Stimulated activated naive CD8-positive, alpha-beta T cell treated with anti-CD3 and anti-CD28 coated beads, Interleukin-15, amount 100 ng/mL, for 72 hours (primary cell): ENCODE results near the gene MAML2.
A peak's percentile ranks its signal among the peaks of the same experiment; 100 is the strongest.
"Not testable (repeated sequence)": the region's sequence is repeated elsewhere in the genome, so short reads cannot be mapped to it uniquely, and the experiment has no call there.

ENCODE experiments used
- ATAC-seq: fragments of 150-1000 bp; cut with Tn5 transposase; 2 replicates; pipeline ENCODE4 v1.10.0; 2021; ENCODE audit warnings: mild to moderate bottlenecking, moderate library complexity
- DNase-seq, 2 donors: peaks; one replicate each; pipeline ENCODE4 v3.0.0; 2021 to 2022
- H3K27ac Mint-ChIP-seq, 2 donors: one replicate each; pipeline ENCODE4 v1.8.0; 2022; ENCODE audit warnings: mild to moderate bottlenecking in 2 of 2, mixed read lengths in 2 of 2, moderate library complexity in 2 of 2
- H3K27me3 Mint-ChIP-seq: one replicate; pipeline ENCODE4 v1.8.0; 2022; ENCODE audit warnings: mixed read lengths
- H3K4me1 Mint-ChIP-seq: one replicate; pipeline ENCODE4 v1.8.0; 2022; ENCODE audit warnings: mild to moderate bottlenecking, mixed read lengths
- H3K4me3 Mint-ChIP-seq, 2 donors: one replicate each; pipeline ENCODE4 v1.8.0; 2022; ENCODE audit warnings: mild to moderate bottlenecking in 2 of 2, mixed read lengths in 2 of 2, moderate library complexity in 1 of 2
- H3K9me3 Mint-ChIP-seq, 2 donors: one replicate each; pipeline ENCODE4 v1.8.0; 2022; ENCODE audit warnings: mixed read lengths in 2 of 2

Gene MAML2

GRCh38 chr11:96278039-96278897 lies 64.7 kb downstream of the MAML2 start:
- Mint-ChIP-seq H3K9me3 (no peaks in the 10 kb centered on the region), H3K27me3 (no peaks in the 10 kb centered on the region), H3K4me3 (peak overlapping the region; percentile 16 to 17), H3K27ac (peak overlapping the region in 1 of 2 donors; percentile 8), H3K4me1 (peaks cover 63% of the 10 kb centered on the region)
- ATAC-seq, result peak; percentile 54
- DNase-seq, result no peak

- Mint-ChIP-seq H3K4me3 (no peak overlapping the region), H3K27ac (no peak overlapping the region), H3K4me1 (peaks cover 63% of the 10 kb centered on the region), H3K27me3 (no peaks in the 10 kb centered on the region), H3K9me3 (no peaks in the 10 kb centered on the region)
- ATAC-seq (no peak), DNase-seq (no peak)
Observed at GRCh38 chr11:96277696-96278038, 65.3 kb downstream of the MAML2 start.

- DNase-seq (no peak), ATAC-seq (no peak)
- Mint-ChIP-seq H3K9me3 (peaks cover 4% of the 10 kb centered on the region in 2 donors), H3K27ac (peak overlapping the region in 1 of 2 donors; percentile 80), H3K4me3 (no peak overlapping the region), H3K4me1 (peaks cover 69% of the 10 kb centered on the region), H3K27me3 (no peaks in the 10 kb centered on the region)
Observed at GRCh38 chr11:96276836-96277235, 66.2 kb downstream of the MAML2 start.

DNA sequence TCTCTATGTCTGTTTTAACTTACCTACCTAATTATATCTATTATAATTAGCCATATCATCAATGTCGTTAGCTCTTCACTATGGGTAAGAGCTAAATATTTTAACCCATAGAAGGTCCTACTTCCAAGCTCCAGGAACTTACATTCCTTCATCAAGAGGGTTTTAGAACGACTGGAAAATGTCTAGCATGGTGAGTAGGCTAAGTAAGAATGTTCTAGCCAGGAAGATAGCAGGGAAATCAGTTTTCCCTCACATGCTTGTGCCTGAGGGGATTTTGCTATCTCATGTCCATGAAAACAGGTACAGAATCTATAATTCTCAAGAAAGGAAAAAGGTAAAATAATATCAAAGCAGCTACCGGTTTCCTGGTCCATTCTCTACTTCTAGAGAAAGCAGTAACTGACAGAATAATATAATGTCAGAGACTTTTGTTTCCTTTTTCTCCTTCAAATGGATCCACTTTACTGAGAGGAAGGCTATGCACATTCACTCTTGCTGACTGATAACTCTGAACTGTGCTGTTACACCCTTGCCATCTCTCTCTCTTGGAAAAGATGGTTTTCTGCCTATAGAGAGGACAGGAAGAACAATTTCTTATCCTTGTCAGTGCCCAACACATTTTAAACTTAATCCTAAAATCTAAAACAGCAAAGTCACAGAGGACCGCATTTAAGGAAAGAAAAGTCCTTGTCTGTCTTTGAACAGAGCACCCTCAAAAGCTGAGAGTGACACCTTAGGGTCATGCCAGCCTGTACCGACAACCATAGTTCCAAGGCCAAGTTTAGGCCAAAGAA lies 67.0 kb downstream of the MAML2 start:
- peaks cover 67% of the 10 kb centered on the region for H3K4me1 Mint-ChIP-seq
- no peak for DNase-seq
- peaks cover 8 to 12% of the 10 kb centered on the region in 2 donors for H3K9me3 Mint-ChIP-seq
- H3K27ac Mint-ChIP-seq, result no peak overlapping the region
- H3K4me3 Mint-ChIP-seq, result no peak overlapping the region
- H3K27me3 Mint-ChIP-seq, result no peaks in the 10 kb centered on the region
- ATAC-seq, result no peak

- Mint-ChIP-seq H3K4me3 (no peak overlapping the region), H3K4me1 (peaks cover 59% of the 10 kb centered on the region), H3K27ac (peak overlapping the region in 1 of 2 donors; percentile 34), H3K27me3 (no peaks in the 10 kb centered on the region), H3K9me3 (peaks cover 11 to 34% of the 10 kb centered on the region in 2 donors)
- no peak for DNase-seq
- no peak for ATAC-seq
Observed at GRCh38 chr11:96273507-96273906, 69.5 kb downstream of the MAML2 start.

DNA sequence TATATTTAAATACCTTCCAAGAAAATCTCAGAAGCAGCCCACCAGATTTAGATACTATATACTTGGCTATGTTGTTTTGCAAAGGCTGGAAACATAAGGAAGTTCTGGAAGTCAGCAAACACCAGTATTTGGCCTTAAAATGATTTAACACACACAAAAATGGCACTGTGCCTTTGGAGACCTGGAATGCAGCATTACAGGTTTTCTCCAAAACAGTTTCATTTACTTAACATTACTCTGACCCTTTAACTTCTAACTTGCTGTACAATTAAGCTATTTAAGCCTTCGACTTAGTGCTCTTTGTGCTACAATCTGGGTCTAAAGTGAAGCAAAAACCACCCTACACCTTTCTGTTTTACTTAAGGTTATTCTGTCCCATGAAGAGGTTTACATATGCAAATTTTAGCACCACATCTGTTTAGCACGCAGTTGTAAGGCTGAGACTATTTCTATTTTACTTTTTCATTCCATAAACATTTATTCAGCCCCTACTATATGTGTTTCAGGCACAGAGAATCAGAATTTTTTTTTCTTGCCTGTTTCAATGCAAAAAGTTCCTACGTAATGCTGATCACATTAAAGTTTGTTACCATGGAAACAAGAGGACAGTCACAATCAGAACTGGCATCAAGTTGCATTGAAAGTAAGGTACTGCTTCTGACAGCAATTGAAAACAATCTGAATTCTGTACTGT lies 70.3 kb downstream of the MAML2 start:
- peaks cover 11 to 35% of the 10 kb centered on the region in 2 donors for H3K9me3 Mint-ChIP-seq
- no peak overlapping the region for H3K4me3 Mint-ChIP-seq
- peak overlapping the region in 1 of 2 donors; percentile 79 for H3K27ac Mint-ChIP-seq
- ATAC-seq (peak; percentile 67), DNase-seq (no peak)
- peaks cover 59% of the 10 kb centered on the region for H3K4me1 Mint-ChIP-seq
- H3K27me3 Mint-ChIP-seq, result no peaks in the 10 kb centered on the region

DNA sequence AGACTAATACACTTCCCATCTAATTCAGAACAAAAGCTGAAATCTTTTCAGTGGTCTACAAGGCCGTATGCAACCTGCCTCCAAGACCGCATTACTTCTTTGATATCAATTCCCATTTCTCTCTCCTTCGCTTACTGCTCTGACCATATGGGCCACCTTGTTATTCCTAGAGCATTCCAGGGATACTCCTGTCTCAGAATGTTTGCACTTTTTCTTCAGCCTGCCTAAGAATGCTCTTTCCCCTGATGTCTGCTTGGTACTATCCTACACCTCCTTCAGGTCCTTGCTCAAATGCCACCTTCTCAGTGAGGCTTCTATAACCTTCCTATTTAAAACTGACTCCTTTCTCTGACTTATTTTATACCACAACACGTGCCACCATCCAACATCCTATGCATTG lies 71.2 kb downstream of the MAML2 start:
- DNase-seq (no peak), ATAC-seq (no peak)
- Mint-ChIP-seq H3K27me3 (no peaks in the 10 kb centered on the region), H3K9me3 (peaks cover 11 to 35% of the 10 kb centered on the region in 2 donors), H3K27ac (peak overlapping the region in 1 of 2 donors; percentile 88), H3K4me3 (no peak overlapping the region), H3K4me1 (peaks cover 66% of the 10 kb centered on the region)

DNA sequence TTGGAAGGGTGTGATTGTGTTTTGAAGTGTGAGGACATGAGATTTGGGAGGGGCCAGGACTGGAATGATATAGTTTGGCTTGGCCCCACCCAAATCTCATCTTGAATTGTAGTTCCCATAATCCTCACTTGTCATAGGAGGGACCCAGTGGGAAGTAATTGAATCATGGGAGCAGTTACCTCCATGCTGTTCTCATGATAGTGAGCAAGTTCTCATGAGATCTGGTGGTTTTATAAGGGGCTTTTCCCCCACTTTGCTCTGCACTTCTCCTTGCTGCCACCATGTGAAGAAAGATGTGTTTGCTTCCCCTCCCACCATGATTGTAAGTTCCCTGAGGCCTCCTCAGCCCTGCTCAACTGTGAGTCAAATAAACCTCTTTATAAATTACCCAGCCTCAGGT lies 71.6 kb downstream of the MAML2 start:
- H3K27ac Mint-ChIP-seq, result peak overlapping the region in 1 of 2 donors; percentile 88
- not testable (repeated sequence) for DNase-seq, H3K4me3 Mint-ChIP-seq, H3K27me3 Mint-ChIP-seq, ATAC-seq
- peaks cover 11 to 35% of the 10 kb centered on the region in 2 donors for H3K9me3 Mint-ChIP-seq
- peaks cover 66% of the 10 kb centered on the region for H3K4me1 Mint-ChIP-seq

DNA sequence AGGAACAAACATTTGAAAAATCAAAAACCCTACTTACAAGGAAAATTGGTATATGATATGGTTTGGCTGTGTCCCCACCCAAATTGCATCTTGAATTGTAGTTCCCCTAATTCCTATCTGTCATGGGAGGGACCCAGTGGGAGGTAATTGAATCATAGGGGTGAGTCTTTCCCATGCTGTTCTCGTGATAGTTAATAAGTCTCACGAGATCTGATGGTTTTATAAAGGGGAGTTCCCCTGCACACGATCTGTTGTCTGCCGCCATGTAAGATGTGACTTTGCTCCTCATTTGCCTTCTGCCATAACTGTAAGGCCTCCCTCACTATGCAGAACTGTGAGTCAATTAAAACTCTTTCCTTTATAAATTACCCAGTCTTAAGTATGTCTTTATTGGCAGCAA lies 74.5 kb downstream of the MAML2 start:
- DNase-seq, ATAC-seq, H3K27me3 Mint-ChIP-seq, H3K4me3 Mint-ChIP-seq: not testable (repeated sequence)
- Mint-ChIP-seq H3K4me1 (peaks cover 88% of the 10 kb centered on the region), H3K9me3 (peaks cover 11 to 35% of the 10 kb centered on the region in 2 donors), H3K27ac (peak overlapping the region in 1 of 2 donors; percentile 94)

DNA sequence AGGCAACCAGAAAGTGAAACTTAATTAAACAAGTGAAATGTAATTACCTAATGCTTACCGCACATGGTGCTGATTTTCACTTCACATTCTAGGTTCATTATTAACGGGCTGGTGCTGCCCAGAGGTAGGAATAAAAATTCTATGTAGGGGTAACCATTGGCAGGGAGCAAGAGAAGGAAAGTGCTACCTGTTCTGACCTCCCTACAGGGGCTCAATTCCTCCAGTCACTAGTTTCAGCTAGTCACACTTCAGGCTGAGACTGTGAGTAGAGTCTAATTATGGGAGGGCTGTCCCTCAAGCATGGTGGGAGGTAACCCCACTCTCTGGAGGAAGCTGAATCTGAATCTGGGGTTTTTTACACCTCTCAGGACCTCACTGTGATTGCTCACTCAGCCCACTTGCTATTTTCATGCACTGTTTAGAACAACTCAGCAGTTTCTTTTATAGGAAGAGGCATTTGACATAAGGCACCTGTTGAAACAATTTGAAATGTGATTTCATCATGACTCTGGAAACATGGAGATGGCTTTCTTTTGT lies 75.4 kb downstream of the MAML2 start:
- no peaks in the 10 kb centered on the region for H3K27me3 Mint-ChIP-seq
- DNase-seq (peak; percentile 57 to 74), ATAC-seq (peak; percentile 99)
- H3K4me3 Mint-ChIP-seq, result peak overlapping the region; percentile 54 to 71
- peaks cover 88% of the 10 kb centered on the region for H3K4me1 Mint-ChIP-seq
- H3K27ac Mint-ChIP-seq, result peak overlapping the region; percentile 85 to 96
- peaks cover 11 to 35% of the 10 kb centered on the region in 2 donors for H3K9me3 Mint-ChIP-seq

DNA sequence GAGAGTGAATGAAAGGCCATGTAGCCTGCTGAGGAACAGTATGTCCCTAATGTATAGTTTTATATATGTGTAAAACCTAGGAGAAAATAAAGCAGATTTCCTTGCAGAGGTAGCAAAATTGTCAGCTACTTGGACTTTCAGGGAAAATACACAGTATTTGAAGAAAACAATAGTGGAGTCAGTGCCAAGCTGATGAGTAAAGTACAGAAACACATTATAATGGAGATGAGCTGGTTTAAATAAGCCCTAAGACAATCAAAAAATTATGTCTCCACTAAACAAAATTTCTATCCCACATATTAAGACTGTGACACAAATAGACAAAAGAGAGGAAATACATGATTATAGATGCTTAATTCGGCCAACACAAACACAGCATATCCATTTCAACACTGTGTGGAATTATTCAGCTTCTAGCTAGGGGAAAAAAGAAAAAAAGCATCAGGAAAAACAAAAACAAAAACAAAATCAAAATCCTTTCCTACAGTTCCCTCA lies 75.9 kb downstream of the MAML2 start:
- no peak for DNase-seq
- no peak for ATAC-seq
- Mint-ChIP-seq H3K4me1 (peaks cover 84% of the 10 kb centered on the region), H3K4me3 (peak overlapping the region; percentile 54 to 71), H3K9me3 (peaks cover 10 to 33% of the 10 kb centered on the region in 2 donors), H3K27me3 (no peaks in the 10 kb centered on the region), H3K27ac (peak overlapping the region; percentile 82 to 85)

DNA sequence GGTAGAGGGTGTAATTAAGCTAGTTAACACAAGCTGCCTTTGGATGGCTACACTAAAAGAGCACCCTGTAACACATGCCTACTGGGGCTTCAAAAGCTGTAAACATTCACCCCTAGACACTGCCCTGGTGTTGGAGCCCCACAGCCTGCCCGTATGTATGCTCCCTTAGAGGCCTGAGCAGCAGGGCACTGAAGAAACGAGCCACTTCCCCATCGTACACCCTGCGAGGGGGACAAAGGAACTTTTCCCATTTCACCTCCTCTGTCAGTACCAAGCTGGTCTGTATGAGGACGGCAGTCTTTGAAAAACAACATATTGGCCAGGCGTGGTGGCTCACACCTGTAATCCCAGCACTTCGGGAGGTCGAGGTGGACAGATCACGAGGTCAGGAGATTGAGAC lies 77.0 kb downstream of the MAML2 start:
- H3K9me3 Mint-ChIP-seq, result peaks cover 3 to 22% of the 10 kb centered on the region in 2 donors
- H3K27me3 Mint-ChIP-seq, result no peaks in the 10 kb centered on the region
- H3K27ac Mint-ChIP-seq, result no peak overlapping the region
- ATAC-seq (no peak), DNase-seq (no peak)
- H3K4me1 Mint-ChIP-seq, result peaks cover 81% of the 10 kb centered on the region
- no peak overlapping the region for H3K4me3 Mint-ChIP-seq

DNA sequence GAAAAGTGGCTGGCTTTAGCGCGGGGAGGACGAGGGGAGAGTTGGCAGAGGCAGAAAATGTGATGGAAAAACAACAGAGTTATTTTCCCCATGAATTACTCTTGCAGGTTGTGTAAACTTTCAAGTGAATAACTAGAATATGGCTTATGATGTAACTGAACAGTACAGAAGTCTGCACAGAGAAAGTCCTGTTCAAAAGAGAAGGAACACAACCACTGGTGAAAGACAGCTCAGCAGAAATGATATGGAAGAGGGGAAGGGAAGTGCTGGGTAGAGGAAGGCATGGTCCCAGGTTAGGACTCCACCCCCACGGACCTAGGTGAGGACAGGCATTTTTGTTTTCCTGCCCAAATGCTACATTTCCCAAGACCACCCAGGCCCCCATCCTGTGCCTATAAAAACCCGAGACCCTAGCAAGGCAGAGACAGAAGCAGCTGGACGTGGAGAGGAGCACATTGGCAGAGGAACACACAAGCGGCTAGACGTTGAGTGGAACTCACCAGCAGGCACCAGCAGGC lies 77.7 kb downstream of the MAML2 start:
- DNase-seq (no peak), ATAC-seq (no peak)
- H3K9me3 Mint-ChIP-seq, result peaks cover 3 to 15% of the 10 kb centered on the region in 2 donors
- no peaks in the 10 kb centered on the region for H3K27me3 Mint-ChIP-seq
- H3K27ac Mint-ChIP-seq, result no peak overlapping the region
- peaks cover 88% of the 10 kb centered on the region for H3K4me1 Mint-ChIP-seq
- no peak overlapping the region for H3K4me3 Mint-ChIP-seq

- DNase-seq, result no peak
- Mint-ChIP-seq H3K4me3 (no peak overlapping the region), H3K27me3 (no peaks in the 10 kb centered on the region), H3K9me3 (peaks cover 0 to 7% of the 10 kb centered on the region in 2 donors), H3K4me1 (peaks cover 88% of the 10 kb centered on the region), H3K27ac (no peak overlapping the region)
- ATAC-seq, result no peak
Observed at GRCh38 chr11:96264364-96264763, 78.6 kb downstream of the MAML2 start.

- Mint-ChIP-seq H3K4me1 (peaks cover 91% of the 10 kb centered on the region), H3K4me3 (no peak overlapping the region), H3K9me3 (no peaks in the 10 kb centered on the region), H3K27me3 (no peaks in the 10 kb centered on the region), H3K27ac (no peak overlapping the region)
- DNase-seq (no peak), ATAC-seq (no peak)
Observed at GRCh38 chr11:96263238-96263763, 79.7 kb downstream of the MAML2 start.
